Activated CD8-positive, alpha-beta T cell treated with anti-CD3 and anti-CD28 coated beads for 36 hours (primary cell): Measurements from ENCODE around the gene RNU6-9. TPM values are rescaled to one million over a fixed set of nuclear protein-coding genes. Genes with fewer than 3 reads are reported as not detected.

Experiments used
- ATAC-seq: fragments of 200-7000 bp; cut with Tn5 transposase; one replicate; pipeline ENCODE4 v1.10.0; 2021; ENCODE audit warnings: mild to moderate bottlenecking, moderate library complexity
- CTCF ChIA-PET: fragments of 350-600 bp; sonication (Branson Sonifier 250); formaldehyde crosslinking; loops from one replicate; lab custom pipeline; 2021; ENCODE audit warnings: antibody characterized with exemption; lab: Charles Lee
- POLR2A ChIA-PET: fragments of 350-600 bp; sonication (Branson Sonifier 250); formaldehyde crosslinking; loops from one replicate; lab custom pipeline; 2021; ENCODE audit warnings: antibody characterized with exemption; lab: Charles Lee
- DNase-seq: peaks from one replicate; pipeline ENCODE4 v3.0.0-alpha.2; 2020
- H3K27ac Mint-ChIP-seq: one replicate; pipeline ENCODE4 v1.8.0; 2021; ENCODE audit warnings: mild to moderate bottlenecking, mixed read lengths
- H3K27me3 Mint-ChIP-seq: one replicate; pipeline ENCODE4 v1.8.0; 2021; ENCODE audit warnings: mixed read lengths
- H3K36me3 Mint-ChIP-seq: one replicate; pipeline ENCODE4 v1.8.0; 2021; ENCODE audit warnings: low read depth, mixed read lengths
- H3K4me1 Mint-ChIP-seq: one replicate; pipeline ENCODE4 v1.8.0; 2021; ENCODE audit warnings: low read depth, mixed read lengths
- H3K4me3 Mint-ChIP-seq: one replicate; pipeline ENCODE4 v1.8.0; 2021; ENCODE audit warnings: mild to moderate bottlenecking, moderate library complexity, mixed read lengths
- H3K9me3 Mint-ChIP-seq: one replicate; pipeline ENCODE4 v1.8.0; 2021; ENCODE audit warnings: mixed read lengths
- CTCF ChIP-seq: fragments of 200-600 bp; IDR thresholded peaks from one replicate; pipeline ENCODE4 v1.8.0; 2022; ENCODE audit warnings: antibody characterized with exemption, mild to moderate bottlenecking
- intact Hi-C: fragments of 100-400 bp; cut with micrococcal nuclease; formaldehyde crosslinking; loops from one replicate; pipeline ENCODE4 v1.10.0; 2022
- total RNA-seq, 2 experiments: library from RNA; stranded (reverse); gene quantifications; one replicate each; pipeline ENCODE4 v1.2.3, GENCODE V29; 2021

The RNU6-9 gene
- total RNA-seq, 2 experiments from 2014 or later = not detected

- DNase-seq (no peak), ATAC-seq (no peak)
- H3K36me3 Mint-ChIP-seq = peaks cover 3% of the 10 kb centered on the region
- POLR2A ChIA-PET = interaction anchor here (1.6 kb wide), 1 partner anchor 45 kb away, joined by 5 read pairs; the partner anchor contains the start of gene WDR18
- TF ChIP-seq CTCF = no peak
- no peak overlapping the region for H3K4me3 Mint-ChIP-seq
- H3K4me1 Mint-ChIP-seq = peaks cover 27% of the 10 kb centered on the region
- peaks cover 6% of the 10 kb centered on the region for H3K27me3 Mint-ChIP-seq
- CTCF ChIA-PET = interaction anchor here (1.0 to 2.4 kb wide), 2 partner anchors 43 to 44 kb away, joined by 3 to 5 read pairs; partner anchors contain the start of gene WDR18
- peaks cover 3% of the 10 kb centered on the region for H3K9me3 Mint-ChIP-seq
- H3K27ac Mint-ChIP-seq = no peak overlapping the region
- intact Hi-C loops = no loop called here
These were observed 46.2 kb downstream of the RNU6-9 start for GRCh38 chr19:939439-939838.

- H3K9me3 Mint-ChIP-seq = peaks cover 3% of the 10 kb centered on the region
These were observed 46.6 kb downstream of the RNU6-9 start for GRCh38 chr19:939922-940321.

GRCh38 chr19:940591-941291, 47.5 kb downstream of the RNU6-9 start:
- DNase-seq (peak; percentile 65), ATAC-seq (peak; percentile 61)
- intact Hi-C loops = no loop called here
- H3K9me3 Mint-ChIP-seq = peaks cover 3% of the 10 kb centered on the region
- H3K36me3 Mint-ChIP-seq = peaks cover 3% of the 10 kb centered on the region
- TF ChIP-seq CTCF = no peak
- CTCF ChIA-PET = interaction anchor here (2.4 kb wide), 1 partner anchor 43 kb away, joined by 5 read pairs; the partner anchor contains the start of gene WDR18
- no peak overlapping the region for H3K27ac Mint-ChIP-seq
- H3K27me3 Mint-ChIP-seq = peaks cover 6% of the 10 kb centered on the region
- peaks cover 27% of the 10 kb centered on the region for H3K4me1 Mint-ChIP-seq
- POLR2A ChIA-PET = no interaction called here
- peak overlapping the region; percentile 69 for H3K4me3 Mint-ChIP-seq

More at GRCh38 chr19:939922-940321, 46.6 kb downstream of the RNU6-9 start:
- H3K27ac Mint-ChIP-seq = no peak overlapping the region
- CTCF ChIA-PET = interaction anchor here (1.0 to 2.4 kb wide), 2 partner anchors 42 to 44 kb away, joined by 3 to 5 read pairs; partner anchors contain the start of gene WDR18
- TF ChIP-seq CTCF = no peak
- peaks cover 3% of the 10 kb centered on the region for H3K36me3 Mint-ChIP-seq
- peak overlapping the region; percentile 39 for H3K4me3 Mint-ChIP-seq
- ATAC-seq (no peak), DNase-seq (no peak)
- intact Hi-C loops = no loop called here
- peaks cover 27% of the 10 kb centered on the region for H3K4me1 Mint-ChIP-seq
- POLR2A ChIA-PET = no interaction called here
- peaks cover 6% of the 10 kb centered on the region for H3K27me3 Mint-ChIP-seq

GRCh38 chr19:941292-942132, 48.2 kb downstream of the RNU6-9 start:
- intact Hi-C loops = no loop called here
- H3K4me3 Mint-ChIP-seq = peak overlapping the region; percentile 69
- DNase-seq (no peak), ATAC-seq (no peak)
- peaks cover 6% of the 10 kb centered on the region for H3K27me3 Mint-ChIP-seq
- peak overlapping the region; percentile 46 for H3K27ac Mint-ChIP-seq
- TF ChIP-seq CTCF = no peak
- ChIA-PET CTCF (interaction anchor here (2.4 kb wide), 1 partner anchor 42 kb away, joined by 5 read pairs; the partner anchor contains the start of gene WDR18), POLR2A (interaction anchor here (0.6 kb wide), 1 partner anchor 35 kb away, joined by 3 read pairs; no protein-coding TSS in a partner anchor)
- H3K36me3 Mint-ChIP-seq = peaks cover 3% of the 10 kb centered on the region
- H3K9me3 Mint-ChIP-seq = peaks cover 3% of the 10 kb centered on the region
- peaks cover 27% of the 10 kb centered on the region for H3K4me1 Mint-ChIP-seq
